GM12878 (cell line): ENCODE results near the gene EMILIN2. TPM values are rescaled to one million over a fixed set of nuclear protein-coding genes. Genes with fewer than 3 reads are reported as not detected.

Experiments used
- ATAC-seq: fragments of 200-7000 bp; cut with Tn5 transposase; 3 replicates; pipeline ENCODE4 v1.9.1; 2020; ENCODE audit warnings: mild to moderate bottlenecking, moderate library complexity
- BruUV-seq: library from RNA; stranded (reverse); fragments of 400-500 nt; replicated peaks from 2 replicates; lab custom pipeline; 2021; lab: Mats Ljungman, UMichigan
- CTCF ChIA-PET: fragments of 300-600 bp; sonication (Branson Sonifier 250); formaldehyde crosslinking; extraction: SDS; loops from one replicate; lab custom pipeline; 2021; ENCODE audit warnings: inconsistent platforms; lab: Yijun Ruan, JAX
- POLR2A ChIA-PET: fragments of 350-600 bp; formaldehyde crosslinking; extraction: SDS; loops from one replicate; lab custom pipeline; 2021; ENCODE audit warnings: inconsistent platforms; lab: Charles Lee
- RAD21 ChIA-PET: fragments of 300-600 bp; sonication (Branson Sonifier 250); formaldehyde crosslinking; loops from one replicate; lab custom pipeline; 2023; ENCODE audit warnings: antibody characterized with exemption; ENCODE audit not compliant: unreplicated experiment; lab: Charles Lee
- SMC1A ChIA-PET: fragments of 300-600 bp; sonication (Branson Sonifier 250); formaldehyde crosslinking; loops from one replicate; lab custom pipeline; 2023; ENCODE audit not compliant: unreplicated experiment, uncharacterized antibody; lab: Charles Lee
- DNase-seq: peaks from one replicate; pipeline ENCODE4 v3.0.0-alpha.2; 2011; ENCODE audit warnings: low read depth, low spot score
- FAIRE-seq: peaks from 3 replicates; lab custom pipeline; 2011; peaks lifted over from hg19 to GRCh38; lab: Jason Lieb, UNC
- H2AFZ ChIP-seq: 2 replicates; pipeline ENCODE4 v1.6.0; 2011; ENCODE audit warnings: low read depth, low read length, control low read depth; ENCODE audit not compliant: control insufficient read depth
- H3K27ac ChIP-seq: 2 replicates; pipeline ENCODE4 v1.5.1; 2011; ENCODE audit warnings: control low read depth; ENCODE audit not compliant: control insufficient read depth, insufficient read depth
- H3K27me3 ChIP-seq, 2 experiments: replicated peaks in 1 of 2; 2 replicates each; pipeline versions ENCODE4 v1.6.0 to v1.6.1; 2011; ENCODE audit warnings: low read length in 1 of 2; ENCODE audit not compliant: control insufficient read depth in 2 of 2, insufficient read depth in 2 of 2
- H3K36me3 ChIP-seq, 2 experiments: 2 replicates each; pipeline ENCODE4 v1.5.1; 2011; ENCODE audit warnings: low read length in 1 of 2; ENCODE audit not compliant: control insufficient read depth in 2 of 2, insufficient read depth in 2 of 2
- H3K4me1 ChIP-seq: 2 replicates; pipeline ENCODE4 v1.6.1; 2011; ENCODE audit warnings: mild to moderate bottlenecking, low read length, moderate library complexity, mixed read lengths; ENCODE audit not compliant: control insufficient read depth, insufficient read depth
- H3K4me2 ChIP-seq: 2 replicates; pipeline ENCODE4 v1.6.0; 2011; ENCODE audit warnings: control low read depth; ENCODE audit not compliant: control insufficient read depth, insufficient read depth
- H3K4me3 ChIP-seq: fragments of 200-600 bp; sonication (generic); 2 replicates; pipeline ENCODE4 v1.5.1; 2016
- H3K79me2 ChIP-seq: 2 replicates; pipeline ENCODE4 v1.6.0; 2011; ENCODE audit warnings: low read length; ENCODE audit not compliant: control insufficient read depth, insufficient read depth
- H3K9ac ChIP-seq: 2 replicates; pipeline ENCODE4 v1.8.0; 2011; ENCODE audit warnings: low read length, control low read depth, mixed read lengths; ENCODE audit not compliant: control insufficient read depth, insufficient read depth
- H3K9me3 ChIP-seq: replicated peaks from 3 replicates; pipeline ENCODE4 v1.5.1; 2011; ENCODE audit warnings: mild to moderate bottlenecking, low read length; ENCODE audit not compliant: control insufficient read depth, insufficient read depth
- H4K20me1 ChIP-seq: 2 replicates; pipeline ENCODE4 v1.6.0; 2011; ENCODE audit not compliant: control insufficient read depth, insufficient read depth
- CHD1 ChIP-seq: IDR thresholded peaks from 2 replicates; pipeline ENCODE4 v1.6.1; 2012; ENCODE audit warnings: low read depth, low read length, improper control_type of control experiment
- PAX5 ChIP-seq: IDR thresholded peaks from 2 replicates; pipeline ENCODE4 v1.6.1; 2011; ENCODE audit warnings: low read depth, low read length, borderline replicate concordance
- RUNX3 ChIP-seq: IDR thresholded peaks from 2 replicates; pipeline ENCODE4 v1.6.1; 2012; ENCODE audit warnings: low read length, inconsistent platforms
- SMC3 ChIP-seq: IDR thresholded peaks from 2 replicates; pipeline ENCODE4 v1.6.1; 2011; ENCODE audit warnings: low read length, improper control_type of control experiment, borderline replicate concordance
- WGBS: methylation state at CpG from one replicate; pipeline ENCODE4 v1.1.6; 2016; ENCODE audit warnings: low lambda C conversion rate; ENCODE audit not compliant: insufficient replicate concordance, insufficient coverage; ENCODE audit errors: missing lambda C conversion rate; 5-methylcytosine and 5-hydroxymethylcytosine counted together
- in situ Hi-C: fragments of 300-500 bp; cut with MboI; formaldehyde crosslinking; loops from 9 replicates; pipeline ENCODE4 v1.14.3; 2018; ENCODE audit warnings: mixed read lengths
- intact Hi-C: fragments of 100-400 bp; cut with micrococcal nuclease; formaldehyde crosslinking; loops from one replicate; pipeline ENCODE4 v1.14.2; 2022; ENCODE audit not compliant: unreplicated experiment
- polyA plus RNA-seq, 11 experiments: library from polyadenylated mRNA; depleted of rRNA in 4 of 11; unstranded in 6 of 11; stranded (reverse) in 5 of 11; fragments of >200 nt; fragmentation: Nextera tagmentation in 4 of 11; fragmentation: Illumina TruSeq in 1 of 11; extraction: Ambion mirVana in 4 of 11; extraction: Trizol in 1 of 11; gene quantifications; 1 replicate in 1 of 11; 2 replicates in 10 of 11; pipeline versions ENCODE4 v1.2.1 to v1.2.3, GENCODE V29; 2011 to 2016; ENCODE audit warnings: inconsistent platforms in 2 of 11, missing spikeins in 2 of 11, low read depth in 1 of 11
- total RNA-seq, 4 experiments: library from RNA; depleted of rRNA in 3 of 4; stranded (reverse); fragments of >200 nt in 3 of 4; fragmentation: Illumina TruSeq in 1 of 4; extraction: Trizol in 1 of 4; gene quantifications; 2 replicates each; pipeline versions ENCODE4 v1.2.1 to v1.2.3, GENCODE V29; 2013 to 2021
- TF ChIP-seq, protein P1 (sequence below): fragments of 450-650 bp; IDR thresholded peaks from 2 replicates; pipeline ENCODE4 v1.6.1; 2016; ENCODE audit warnings: mild to moderate bottlenecking, moderate library complexity, borderline replicate concordance

Gene EMILIN2
- total and polyA plus RNA-seq, 10 of the 15 experiments (the other 5 are each of a cell fraction or from before 2014, with no cell fraction given) = 0.58 to 18.4 (median 5.9) TPM

DNA sequence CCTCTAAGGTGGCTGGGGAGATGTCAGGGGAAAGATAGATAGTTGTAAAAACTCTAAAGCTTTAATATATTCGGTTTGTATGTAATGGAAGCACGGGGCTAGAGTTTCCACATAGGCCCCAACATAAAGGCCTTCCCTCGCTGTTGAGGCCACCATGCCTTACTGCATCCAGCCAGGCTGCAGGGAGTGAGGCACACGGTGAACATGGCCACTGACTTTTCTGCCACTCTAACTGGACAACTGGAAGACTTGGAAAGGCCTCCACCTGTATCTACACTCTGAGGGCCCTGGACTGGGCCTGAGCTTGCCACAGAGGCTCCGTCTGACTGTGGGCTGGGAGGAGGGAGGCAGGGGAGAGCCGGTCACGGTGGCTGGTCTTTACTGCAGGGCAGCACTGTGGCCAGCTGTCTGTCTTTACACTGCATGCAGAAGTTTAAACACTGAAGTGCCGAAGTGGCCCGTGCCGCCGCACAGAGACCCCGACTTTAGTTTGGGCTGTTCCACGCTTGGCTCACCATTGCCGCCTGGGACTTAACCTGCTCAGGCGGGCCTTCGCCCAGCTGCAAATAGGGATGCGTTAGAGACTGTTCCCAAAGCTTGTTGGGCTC is 66.7 kb downstream of the EMILIN2 start:
- no peaks in the 10 kb centered on the region for H3K9me3 ChIP-seq
- H3K4me2 ChIP-seq = no peak overlapping the region
- no peak overlapping the region for H3K4me3 ChIP-seq
- peaks cover 8% of the 10 kb centered on the region for H3K4me1 ChIP-seq
- WGBS = 92% methylated on average over 17 of the region's 17 CpGs
- no TSS peak for BruUV-seq
- TF ChIP-seq RUNX3 = no peak
- TF ChIP-seq CHD1 = no peak
- TF ChIP-seq PAX5 = peak; percentile 65; the same call in 1 of the 2 replicates
- TF ChIP-seq, protein P1, sequence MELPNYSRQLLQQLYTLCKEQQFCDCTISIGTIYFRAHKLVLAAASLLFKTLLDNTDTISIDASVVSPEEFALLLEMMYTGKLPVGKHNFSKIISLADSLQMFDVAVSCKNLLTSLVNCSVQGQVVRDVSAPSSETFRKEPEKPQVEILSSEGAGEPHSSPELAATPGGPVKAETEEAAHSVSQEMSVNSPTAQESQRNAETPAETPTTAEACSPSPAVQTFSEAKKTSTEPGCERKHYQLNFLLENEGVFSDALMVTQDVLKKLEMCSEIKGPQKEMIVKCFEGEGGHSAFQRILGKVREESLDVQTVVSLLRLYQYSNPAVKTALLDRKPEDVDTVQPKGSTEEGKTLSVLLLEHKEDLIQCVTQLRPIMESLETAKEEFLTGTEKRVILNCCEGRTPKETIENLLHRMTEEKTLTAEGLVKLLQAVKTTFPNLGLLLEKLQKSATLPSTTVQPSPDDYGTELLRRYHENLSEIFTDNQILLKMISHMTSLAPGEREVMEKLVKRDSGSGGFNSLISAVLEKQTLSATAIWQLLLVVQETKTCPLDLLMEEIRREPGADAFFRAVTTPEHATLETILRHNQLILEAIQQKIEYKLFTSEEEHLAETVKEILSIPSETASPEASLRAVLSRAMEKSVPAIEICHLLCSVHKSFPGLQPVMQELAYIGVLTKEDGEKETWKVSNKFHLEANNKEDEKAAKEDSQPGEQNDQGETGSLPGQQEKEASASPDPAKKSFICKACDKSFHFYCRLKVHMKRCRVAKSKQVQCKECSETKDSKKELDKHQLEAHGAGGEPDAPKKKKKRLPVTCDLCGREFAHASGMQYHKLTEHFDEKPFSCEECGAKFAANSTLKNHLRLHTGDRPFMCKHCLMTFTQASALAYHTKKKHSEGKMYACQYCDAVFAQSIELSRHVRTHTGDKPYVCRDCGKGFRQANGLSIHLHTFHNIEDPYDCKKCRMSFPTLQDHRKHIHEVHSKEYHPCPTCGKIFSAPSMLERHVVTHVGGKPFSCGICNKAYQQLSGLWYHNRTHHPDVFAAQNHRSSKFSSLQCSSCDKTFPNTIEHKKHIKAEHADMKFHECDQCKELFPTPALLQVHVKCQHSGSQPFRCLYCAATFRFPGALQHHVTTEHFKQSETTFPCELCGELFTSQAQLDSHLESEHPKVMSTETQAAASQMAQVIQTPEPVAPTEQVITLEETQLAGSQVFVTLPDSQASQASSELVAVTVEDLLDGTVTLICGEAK = no peak
- no peak for TF ChIP-seq SMC3
- no peak for FAIRE-seq
- DNase-seq = no peak
- H4K20me1 ChIP-seq = no peaks in the 10 kb centered on the region
- no peaks in the 10 kb centered on the region for H3K79me2 ChIP-seq
- peaks cover 9 to 27% of the 10 kb centered on the region in 2 experiments for H3K36me3 ChIP-seq
- H2AFZ ChIP-seq = no peak overlapping the region
- SMC1A ChIA-PET = interaction anchor here (1.1 kb wide), 1 partner anchor 72 kb away, joined by 3 read pairs; no protein-coding TSS in a partner anchor
- no peak for ATAC-seq
- POLR2A ChIA-PET = no interaction called here
- no peak overlapping the region for H3K27ac ChIP-seq
- CTCF ChIA-PET = interaction anchor here (2.2 kb wide), 1 partner anchor 75 kb away, joined by 8 read pairs; no protein-coding TSS in a partner anchor
- intact Hi-C loops (no loop called here), in situ Hi-C loops (no loop called here)
- H3K9ac ChIP-seq = no peak overlapping the region
- RAD21 ChIA-PET = no interaction called here
- no peaks in the 10 kb centered on the region for H3K27me3 ChIP-seq
